Measurements from ENCODE around the gene PIGQ.

GRCh38 chr16:536746-537145 lies 33.0 kb upstream of the PIGQ start:
- TF ChIP-seq POLR2A (IDR thresholded peaks at IDR 0.05) = no peak
- TF ChIP-seq, protein P1, sequence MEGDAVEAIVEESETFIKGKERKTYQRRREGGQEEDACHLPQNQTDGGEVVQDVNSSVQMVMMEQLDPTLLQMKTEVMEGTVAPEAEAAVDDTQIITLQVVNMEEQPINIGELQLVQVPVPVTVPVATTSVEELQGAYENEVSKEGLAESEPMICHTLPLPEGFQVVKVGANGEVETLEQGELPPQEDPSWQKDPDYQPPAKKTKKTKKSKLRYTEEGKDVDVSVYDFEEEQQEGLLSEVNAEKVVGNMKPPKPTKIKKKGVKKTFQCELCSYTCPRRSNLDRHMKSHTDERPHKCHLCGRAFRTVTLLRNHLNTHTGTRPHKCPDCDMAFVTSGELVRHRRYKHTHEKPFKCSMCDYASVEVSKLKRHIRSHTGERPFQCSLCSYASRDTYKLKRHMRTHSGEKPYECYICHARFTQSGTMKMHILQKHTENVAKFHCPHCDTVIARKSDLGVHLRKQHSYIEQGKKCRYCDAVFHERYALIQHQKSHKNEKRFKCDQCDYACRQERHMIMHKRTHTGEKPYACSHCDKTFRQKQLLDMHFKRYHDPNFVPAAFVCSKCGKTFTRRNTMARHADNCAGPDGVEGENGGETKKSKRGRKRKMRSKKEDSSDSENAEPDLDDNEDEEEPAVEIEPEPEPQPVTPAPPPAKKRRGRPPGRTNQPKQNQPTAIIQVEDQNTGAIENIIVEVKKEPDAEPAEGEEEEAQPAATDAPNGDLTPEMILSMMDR (IDR thresholded peaks at IDR 0.05) = no peak
